BJ (cell line): ENCODE measurements around the gene BCOR. TPM values are rescaled to one million over a fixed set of nuclear protein-coding genes. Genes with fewer than 3 reads are reported as not detected.

Experiments used
- CTCF ChIA-PET: fragments of 350-600 bp; formaldehyde crosslinking; extraction: SDS; loops from one replicate; lab custom pipeline; 2021; ENCODE audit warnings: antibody characterized with exemption, inconsistent platforms; lab: Yijun Ruan, JAX
- POLR2A ChIA-PET: fragments of 300-600 bp; sonication (Branson Sonifier 250); formaldehyde crosslinking; extraction: SDS; loops from one replicate; lab custom pipeline; 2021; ENCODE audit warnings: antibody characterized with exemption; lab: Charles Lee
- DNase-seq: peaks from one replicate; pipeline ENCODE4 v3.0.0-alpha.2; 2011; ENCODE audit warnings: low read depth
- H3K27me3 ChIP-seq: 2 replicates; pipeline ENCODE4 v1.6.0; 2011; ENCODE audit warnings: low read length; ENCODE audit not compliant: control insufficient read depth, insufficient read depth
- H3K36me3 ChIP-seq: 2 replicates; pipeline ENCODE4 v1.5.1; 2011; ENCODE audit warnings: low read length; ENCODE audit not compliant: control insufficient read depth, insufficient read depth
- H3K4me3 ChIP-seq: 2 replicates; pipeline ENCODE4 v1.5.1; 2011; ENCODE audit warnings: low read depth, mild to moderate bottlenecking, control low read depth, low read length
- CTCF ChIP-seq: IDR thresholded peaks from 2 replicates; pipeline ENCODE4 v1.5.1; 2011; ENCODE audit warnings: low read depth, mild to moderate bottlenecking, control low read depth, inconsistent platforms, low read length, moderate library complexity; ENCODE audit not compliant: insufficient read depth
- polyA plus RNA-seq: library from polyadenylated mRNA; depleted of rRNA; stranded (reverse); fragments of >200 nt; gene quantifications from 2 replicates; pipeline ENCODE4 v1.2.3, GENCODE V29; 2011

BCOR gene
- polyA plus RNA-seq, 1 experiment, result 5.6 TPM

- Histone ChIP-seq H3K36me3 (peaks cover 3% of the 10 kb centered on the region), H3K4me3 (no peak overlapping the region), H3K27me3 (no peaks in the 10 kb centered on the region)
- ChIA-PET POLR2A (no interaction called here), CTCF (no interaction called here)
- no peak for TF ChIP-seq CTCF
- no peak for DNase-seq
Observed at GRCh38 chrX:40043895-40044294, 53.9 kb downstream of the BCOR start.

- POLR2A ChIA-PET, result interaction anchor here (0.6 kb wide), 1 partner anchor 11 kb away, joined by 8 read pairs; no protein-coding TSS in a partner anchor
- Histone ChIP-seq H3K36me3 (no peaks in the 10 kb centered on the region), H3K4me3 (no peak overlapping the region), H3K27me3 (no peaks in the 10 kb centered on the region)
- CTCF ChIA-PET, result no interaction called here
- no peak for TF ChIP-seq CTCF
- DNase-seq, result no peak
Observed at GRCh38 chrX:40041915-40042314, 55.8 kb downstream of the BCOR start.

- no peak for TF ChIP-seq CTCF
Observed at GRCh38 chrX:40040686-40041461, 56.9 kb downstream of the BCOR start.

GRCh38 chrX:40039887-40040286 lies 57.9 kb downstream of the BCOR start:
- Histone ChIP-seq H3K27me3 (no peaks in the 10 kb centered on the region), H3K36me3 (no peaks in the 10 kb centered on the region), H3K4me3 (no peak overlapping the region)
- POLR2A ChIA-PET, result no interaction called here
- no peak for DNase-seq
- TF ChIP-seq CTCF, result no peak
- CTCF ChIA-PET, result no interaction called here

More at GRCh38 chrX:40040686-40041461, 56.9 kb downstream of the BCOR start:
- POLR2A ChIA-PET, result no interaction called here
- CTCF ChIA-PET, result no interaction called here
- Histone ChIP-seq H3K36me3 (no peaks in the 10 kb centered on the region), H3K27me3 (no peaks in the 10 kb centered on the region), H3K4me3 (no peak overlapping the region)
- DNase-seq, result no peak

- ChIA-PET POLR2A (no interaction called here), CTCF (no interaction called here)
- no peaks in the 10 kb centered on the region for H3K27me3 ChIP-seq
- no peak for TF ChIP-seq CTCF
- H3K4me3 ChIP-seq, result no peak overlapping the region
- no peak for DNase-seq
- no peaks in the 10 kb centered on the region for H3K36me3 ChIP-seq
Observed at GRCh38 chrX:40037367-40037766, 60.4 kb downstream of the BCOR start.
